NCI-H748 (cell line): Measurements from ENCODE around the gene ABLIM2.

Source experiments
- DNase-seq: peaks from one replicate; lab custom pipeline; 2025; ENCODE audit not compliant: unreplicated experiment; lab: John Stamatoyannopoulos, UW

The ABLIM2 gene

DNA sequence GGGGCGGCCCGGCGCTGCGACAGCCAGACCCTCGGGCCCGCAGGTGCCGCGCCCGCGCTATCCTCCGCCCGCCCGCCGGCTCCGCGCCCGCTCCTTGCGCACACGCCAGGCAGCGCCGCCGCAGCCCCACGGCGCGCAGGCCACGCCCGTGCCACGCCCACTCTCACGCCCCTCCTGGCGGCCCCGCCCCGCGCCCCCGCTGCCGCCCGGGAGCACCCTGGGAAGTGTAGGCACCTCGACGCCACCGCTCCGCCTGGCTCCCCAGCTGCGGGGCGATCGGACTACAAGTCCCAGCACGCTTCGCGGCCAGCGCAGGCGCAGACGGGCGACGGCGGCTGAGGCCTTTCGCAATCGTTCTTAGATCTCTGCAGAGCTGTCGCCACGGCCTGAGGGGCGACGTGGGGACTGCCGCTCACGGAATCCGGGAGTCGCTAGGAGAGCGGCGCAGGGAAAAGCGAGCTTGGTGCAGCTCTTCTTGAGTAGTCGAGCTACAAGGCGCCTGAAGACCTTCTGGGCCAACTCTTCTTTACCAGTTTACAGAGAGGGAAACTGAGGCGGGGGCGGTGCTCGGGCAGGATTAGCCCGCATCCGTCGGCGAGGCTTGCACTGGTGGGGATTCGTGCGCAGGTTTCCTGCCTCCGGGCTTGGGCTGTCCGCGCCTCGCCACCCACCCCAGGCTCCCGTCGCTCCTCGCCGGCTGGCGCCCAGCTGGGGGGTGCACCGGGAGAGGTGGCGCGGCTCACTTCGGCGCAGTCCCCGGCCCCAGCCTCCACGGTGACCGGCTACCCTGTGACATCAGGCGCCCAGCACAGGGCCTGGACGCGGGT is at the start of gene ABLIM2:
Gene ABLIM2, minus strand, starts transcription at position 104 of the 827 bp plus-strand sequence. CDS start 124 bp downstream, outside the sequence.
- peak; percentile 96 for DNase-seq

DNA sequence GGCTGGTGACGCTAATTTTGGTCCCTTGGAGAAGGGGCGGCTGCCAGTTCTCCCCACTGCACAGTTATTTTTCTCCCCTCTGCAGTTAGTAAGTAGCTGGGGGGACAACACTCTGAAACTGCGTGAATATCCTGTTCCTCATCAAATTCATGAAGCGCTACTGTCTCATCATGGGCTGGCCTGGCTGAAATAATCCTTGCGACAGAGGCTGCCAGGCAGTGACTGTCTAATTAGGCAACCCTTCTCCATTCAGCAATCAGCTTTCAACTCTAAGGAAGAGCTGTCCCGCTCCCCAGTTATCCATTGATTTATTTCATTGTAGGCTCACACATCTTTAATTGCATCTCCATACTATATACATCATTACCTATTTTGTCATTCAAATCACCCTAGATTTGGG is 48.7 kb upstream of the ABLIM2 start:
- no peak for DNase-seq

DNA sequence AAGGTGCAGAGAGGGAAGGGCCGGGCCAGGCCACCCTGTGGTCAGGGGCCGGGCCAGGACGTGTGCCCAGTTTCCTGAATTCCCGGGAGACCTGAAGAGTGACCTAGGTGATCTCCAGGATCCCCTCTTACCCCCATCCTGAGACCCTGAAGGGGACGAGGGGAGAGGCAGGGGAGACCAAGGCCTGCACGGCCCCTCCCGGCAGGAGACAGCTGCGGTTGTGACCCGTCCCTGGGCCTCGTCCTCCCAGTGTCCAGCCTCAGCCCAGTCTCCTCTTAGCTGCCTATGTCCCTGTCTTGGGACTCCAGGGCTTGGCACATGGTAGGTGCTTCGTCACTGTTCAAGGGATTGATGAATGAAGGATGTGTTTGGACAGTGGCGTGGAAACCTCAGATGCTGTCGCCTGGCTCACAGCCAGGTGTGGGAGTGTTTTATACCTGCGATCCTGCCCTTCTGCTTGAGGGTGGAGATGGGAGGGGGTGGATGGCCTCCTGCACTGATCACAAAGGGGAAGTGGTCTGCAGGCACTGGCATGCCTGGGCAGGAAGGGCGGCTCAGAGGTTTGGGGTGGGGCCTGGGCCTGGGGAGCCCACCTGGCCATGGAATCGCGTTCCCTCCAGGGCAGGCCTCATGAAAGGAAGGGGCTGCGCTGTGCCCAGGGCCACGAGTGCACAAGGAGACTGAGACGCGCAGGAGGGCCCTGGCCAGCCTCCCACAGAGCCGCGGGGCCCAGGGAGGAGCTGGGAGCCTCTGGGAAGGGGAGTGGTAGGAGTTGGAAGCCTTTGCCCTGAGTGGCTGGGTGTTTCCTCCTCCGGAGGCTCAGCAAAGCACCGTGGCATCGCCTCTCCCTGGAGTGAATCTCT is 47.4 kb upstream of the ABLIM2 start:
- DNase-seq = peak; percentile 92

DNA sequence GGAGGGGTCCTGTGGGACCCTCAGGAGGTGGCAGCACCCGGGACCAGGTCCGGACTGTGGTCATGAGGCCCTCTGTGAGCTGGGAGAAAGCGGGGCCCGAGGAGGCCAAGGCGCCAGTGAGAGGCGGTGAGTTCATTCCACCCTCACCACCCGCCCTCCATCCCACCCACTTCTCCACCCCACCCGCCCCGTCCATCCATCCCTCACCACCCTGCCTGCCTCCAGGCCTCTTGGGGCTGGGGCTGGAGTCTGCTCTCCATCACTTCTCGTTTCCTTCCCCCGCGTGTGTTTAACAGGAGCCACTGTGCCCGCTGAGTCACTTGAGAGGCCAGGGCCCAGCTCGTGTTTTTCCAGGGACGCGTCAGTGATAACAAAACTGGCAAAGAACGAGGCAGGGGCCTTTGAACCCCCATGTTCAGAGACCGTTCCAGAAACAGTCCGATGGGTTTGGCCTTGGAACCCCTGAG is 46.7 kb upstream of the ABLIM2 start:
- peak; percentile 9 for DNase-seq

DNA sequence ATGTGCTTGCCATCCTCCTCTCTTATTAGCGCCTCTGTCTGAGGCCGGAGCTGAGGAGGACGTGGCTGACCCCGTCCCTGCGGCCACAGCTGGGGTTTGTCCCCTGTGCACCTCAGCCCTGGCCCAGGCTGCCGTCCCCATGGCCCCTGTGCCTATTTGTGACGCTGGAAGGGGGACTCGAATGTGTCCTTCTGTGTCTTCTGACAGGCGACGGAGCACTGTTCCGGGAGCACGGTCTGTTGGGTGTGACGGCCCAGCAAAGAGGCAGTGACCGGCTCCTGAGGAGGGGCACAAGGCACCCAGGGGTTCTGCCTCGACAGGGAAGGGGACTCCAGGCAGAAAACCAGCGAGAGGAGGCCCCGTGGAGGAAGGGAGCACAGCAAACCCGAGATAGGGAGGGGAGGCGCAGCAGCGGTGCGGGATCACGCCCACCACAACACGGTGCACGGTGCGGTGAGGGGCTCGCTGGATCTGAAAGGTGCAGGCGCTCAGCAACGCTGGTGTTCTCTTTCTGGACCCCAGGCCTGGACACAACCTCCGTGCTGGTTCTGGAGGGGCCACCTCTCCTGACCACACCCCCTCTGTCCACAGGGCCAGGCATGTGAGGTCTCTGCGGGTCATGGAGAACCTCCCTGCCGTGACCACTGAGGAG is 46.1 kb upstream of the ABLIM2 start:
- no peak for DNase-seq

DNA sequence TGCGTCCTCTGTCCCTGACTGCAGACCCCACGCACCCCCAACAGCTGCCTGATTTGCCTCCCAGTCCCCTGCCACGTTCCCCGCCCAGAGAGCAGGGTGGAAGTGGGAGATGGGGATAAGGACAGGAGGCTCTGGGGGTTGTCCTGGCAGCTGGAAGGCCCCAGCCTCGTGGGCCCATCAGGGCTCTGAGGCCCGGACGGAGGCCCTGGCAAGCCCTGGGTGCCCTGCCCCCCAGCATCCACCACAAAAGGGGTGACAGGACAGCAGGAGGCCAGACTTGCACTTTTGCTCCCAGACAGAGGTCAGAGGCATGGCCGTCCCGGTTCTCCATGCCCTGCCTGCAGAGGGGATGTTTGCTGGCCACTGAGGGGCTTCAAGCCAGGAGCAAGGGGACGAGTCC is 45.2 kb upstream of the ABLIM2 start:
- no peak for DNase-seq

DNA sequence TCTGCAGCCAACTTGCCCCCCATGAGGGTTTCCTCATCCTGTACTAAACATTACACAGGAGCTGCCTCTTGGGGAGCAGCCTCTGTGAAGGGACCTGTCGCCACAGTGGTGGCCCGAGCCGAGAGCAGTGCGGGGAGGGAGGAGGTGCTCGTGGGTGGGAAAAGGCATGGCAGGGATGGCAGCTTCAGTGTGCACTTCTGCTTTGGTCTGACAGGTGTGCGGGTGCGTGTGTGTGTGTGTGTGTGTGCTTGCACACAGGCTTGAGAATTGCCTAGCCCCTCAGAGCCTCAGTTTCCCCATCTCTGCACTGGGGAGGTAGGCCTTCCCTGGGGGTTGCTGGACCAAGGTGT is 44.4 kb upstream of the ABLIM2 start:
- no peak for DNase-seq

DNA sequence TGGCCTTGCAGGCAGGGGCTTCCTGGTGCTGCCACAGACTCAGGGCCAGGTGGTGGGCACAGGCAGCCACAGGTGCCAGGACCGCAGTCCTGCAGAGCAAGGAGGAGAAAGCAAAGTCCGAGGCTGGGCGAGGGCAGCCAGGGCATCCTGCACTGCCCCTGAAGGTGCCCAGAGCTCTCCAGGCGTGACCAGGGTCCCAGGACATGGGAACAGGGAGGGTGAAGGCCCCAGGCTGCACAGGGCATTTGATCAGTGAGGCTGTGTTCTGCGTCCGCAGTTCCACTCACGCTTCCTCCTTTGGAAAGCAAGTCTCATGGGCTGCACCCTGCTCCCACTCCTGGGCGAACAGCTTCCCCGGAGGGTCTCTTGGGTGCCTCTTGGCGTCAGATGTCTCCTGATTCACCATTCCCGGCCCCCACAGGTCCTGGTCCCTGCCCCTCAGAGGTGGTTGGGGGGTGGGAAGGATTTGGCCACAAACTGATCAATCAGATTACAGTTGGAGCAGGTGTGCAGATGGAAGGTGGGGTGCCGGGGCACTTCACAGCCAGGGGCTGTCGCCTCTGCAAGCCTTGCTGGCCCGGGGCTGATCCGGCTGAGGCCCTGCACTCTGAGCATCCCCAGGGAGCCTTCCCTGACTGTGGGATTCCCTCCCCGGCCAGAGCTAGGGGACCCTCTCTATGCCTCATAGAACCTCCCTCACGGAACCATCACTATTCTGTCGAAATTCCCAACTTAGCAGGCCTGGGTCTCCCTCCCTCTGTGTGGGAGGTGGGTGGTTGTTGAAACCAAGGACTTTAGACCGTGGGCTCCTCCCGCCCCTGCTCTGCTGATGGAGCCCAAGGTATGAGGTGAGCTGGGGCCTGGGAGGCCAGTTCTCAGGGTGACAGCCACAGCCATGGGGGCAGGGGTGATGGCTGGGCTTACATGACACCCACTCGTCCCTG is 43.8 kb upstream of the ABLIM2 start:
- no peak for DNase-seq

DNA sequence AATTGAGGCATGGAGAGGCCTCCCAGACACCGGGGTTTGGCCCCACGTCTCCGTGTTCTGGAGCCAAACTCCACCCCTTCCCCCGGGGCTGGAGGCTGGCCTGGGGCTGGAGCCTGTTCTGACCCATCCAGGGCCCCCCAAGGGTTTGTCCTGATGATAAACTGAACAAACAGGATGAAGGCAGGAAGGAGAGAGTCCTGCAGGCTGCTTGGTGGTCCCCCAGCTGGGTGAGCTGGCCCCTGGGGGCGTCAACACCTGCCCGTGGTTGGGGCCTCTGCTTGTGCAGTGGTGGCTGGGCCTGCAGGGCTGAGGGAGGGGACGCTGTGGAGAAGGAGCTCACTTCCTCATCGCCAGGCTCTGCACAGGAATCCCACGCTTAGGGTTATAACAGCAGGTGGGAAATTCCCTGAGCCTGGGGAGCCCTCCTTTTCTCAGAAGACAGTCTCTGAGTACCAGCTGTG is 42.7 kb upstream of the ABLIM2 start:
- no peak for DNase-seq

DNA sequence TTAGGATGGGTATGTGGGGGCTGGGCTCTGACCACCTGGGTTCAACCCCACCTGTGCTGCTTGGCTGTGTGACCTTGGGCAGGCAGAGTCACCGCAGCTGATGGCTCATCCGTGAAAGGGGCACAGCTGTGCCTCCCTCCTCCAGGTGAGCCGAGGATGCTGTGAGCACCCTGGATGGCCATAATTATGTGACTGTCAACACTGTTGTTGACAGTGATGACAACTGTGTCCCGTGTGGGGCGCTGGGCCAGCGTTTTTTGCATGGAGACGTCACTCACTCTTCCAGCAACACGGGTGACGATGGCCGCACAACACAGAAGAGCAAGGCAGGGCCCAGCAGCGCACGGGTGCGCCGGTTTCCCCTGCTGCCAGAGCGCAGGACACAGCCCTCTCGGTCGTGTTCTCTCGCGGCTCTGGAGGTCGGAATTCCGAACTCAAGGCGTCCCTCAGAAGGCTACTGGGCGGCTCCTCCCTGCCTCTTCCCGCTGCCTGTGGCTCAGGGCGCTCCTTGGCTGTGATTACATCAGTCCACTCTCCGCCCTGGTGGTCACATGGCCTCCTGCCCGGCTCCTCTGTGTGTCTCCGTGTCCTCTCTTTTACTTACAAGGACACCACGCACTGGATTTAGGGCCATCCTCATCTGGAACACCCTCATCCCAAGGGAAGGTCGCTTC is 41.8 kb upstream of the ABLIM2 start:
- DNase-seq = no peak

DNA sequence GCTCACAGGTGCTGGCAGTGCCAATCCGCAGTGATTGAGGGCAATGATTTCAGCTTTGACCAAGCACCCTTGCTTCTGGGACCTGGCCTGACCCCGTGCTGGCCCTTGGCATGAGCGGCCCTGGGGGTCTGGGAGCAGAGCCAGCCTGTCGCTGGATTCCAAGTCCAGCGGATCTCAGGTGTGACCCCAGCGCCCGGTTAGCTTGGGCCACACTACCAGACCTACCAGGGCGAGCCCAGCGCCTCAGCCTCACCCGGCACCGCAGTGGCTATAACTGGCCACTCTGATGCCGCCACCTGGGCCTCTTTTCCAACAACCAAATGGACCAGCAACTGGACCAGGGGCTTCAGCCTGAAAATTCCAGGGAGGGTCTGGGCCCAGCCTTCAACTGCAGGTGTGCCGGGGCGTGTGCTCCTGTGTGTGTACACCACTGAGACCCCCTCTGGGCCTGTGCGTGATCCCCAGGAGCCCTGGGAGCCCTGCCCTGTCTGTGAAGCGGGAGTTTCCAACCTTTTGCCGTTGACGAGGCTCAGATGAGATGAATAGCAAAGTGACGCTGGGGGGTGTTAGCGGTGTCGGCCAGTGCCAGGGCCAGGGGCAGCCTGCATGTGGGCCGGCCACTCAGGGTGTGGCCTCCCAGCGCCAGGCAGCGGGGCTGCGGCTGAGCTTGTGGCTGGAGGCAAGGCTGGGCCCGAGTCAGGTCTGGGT is 41.1 kb upstream of the ABLIM2 start:
- DNase-seq = peak; percentile 47

DNA sequence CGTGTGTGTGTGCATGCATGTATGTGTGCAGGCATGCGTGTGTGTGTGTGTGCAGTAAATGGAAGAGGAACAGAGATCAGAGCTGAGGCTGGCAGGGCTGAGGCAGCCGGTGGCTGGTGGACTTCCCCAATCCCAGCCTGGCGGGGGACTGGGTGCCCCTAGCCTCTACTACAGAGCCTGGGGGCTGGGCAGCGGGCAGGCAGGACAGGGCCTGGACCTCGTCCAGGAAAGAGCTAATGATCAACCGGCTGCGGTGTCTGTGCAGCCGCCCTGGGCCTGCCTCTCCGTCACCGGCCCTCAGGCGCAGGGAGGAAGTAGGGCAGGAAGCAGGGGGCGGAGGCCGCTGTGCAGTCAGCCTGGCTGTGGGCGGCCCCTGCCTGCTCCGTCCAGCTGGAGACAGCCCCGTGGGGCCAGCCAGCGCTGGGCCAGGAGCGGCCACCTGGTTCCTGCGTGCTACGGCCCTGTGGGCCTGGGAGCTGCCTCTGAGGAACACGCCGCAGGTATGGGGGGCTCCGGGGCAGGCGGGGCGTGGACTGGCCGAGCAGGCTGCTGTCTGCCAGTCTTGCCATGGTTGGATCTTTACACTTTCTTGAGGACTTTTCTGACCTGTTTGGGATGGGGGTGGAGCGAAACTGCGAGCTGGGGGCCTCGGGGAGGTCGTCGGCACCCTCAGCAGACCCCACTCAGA is 40.4 kb upstream of the ABLIM2 start, which contains the start of gene SH3TC1:
Gene SH3TC1, plus strand, starts transcription at position 385 of the 688 bp plus-strand sequence. CDS start 5,905 bp downstream, outside the sequence.
- no peak for DNase-seq

DNA sequence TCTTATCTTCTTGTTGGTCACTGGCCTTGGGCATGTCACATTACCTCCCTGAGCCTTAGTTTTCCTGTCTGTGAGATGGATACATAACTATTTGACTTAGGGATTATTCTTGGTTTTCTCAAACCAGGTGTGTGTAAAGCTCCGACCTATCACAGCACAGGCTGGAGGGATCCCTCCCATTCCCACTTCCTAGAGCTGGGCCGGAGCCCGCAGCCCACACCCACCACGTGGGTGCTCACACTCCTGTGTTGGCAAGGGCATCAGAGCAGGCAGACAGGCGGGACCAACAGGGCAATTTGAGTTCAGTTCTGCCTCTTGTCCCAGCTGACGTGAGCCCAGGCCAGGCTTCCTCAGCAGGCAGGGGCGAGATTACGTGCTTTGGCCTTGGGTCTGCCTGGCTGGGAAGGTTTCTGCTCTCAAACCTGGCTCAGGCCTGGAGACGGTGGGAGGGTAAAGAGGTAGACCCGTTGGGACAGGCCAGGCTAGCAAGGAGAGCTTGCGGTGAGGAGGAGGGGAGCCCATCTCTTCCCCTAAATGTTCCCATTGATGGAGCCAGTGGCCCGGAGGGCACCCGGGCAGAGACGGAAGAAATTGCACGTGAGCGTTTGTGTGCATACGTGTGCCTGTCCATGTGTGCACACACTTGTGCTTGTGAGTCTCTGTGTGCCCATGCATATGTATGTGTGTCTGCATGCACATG is 39.7 kb upstream of the ABLIM2 start:
- DNase-seq = no peak

DNA sequence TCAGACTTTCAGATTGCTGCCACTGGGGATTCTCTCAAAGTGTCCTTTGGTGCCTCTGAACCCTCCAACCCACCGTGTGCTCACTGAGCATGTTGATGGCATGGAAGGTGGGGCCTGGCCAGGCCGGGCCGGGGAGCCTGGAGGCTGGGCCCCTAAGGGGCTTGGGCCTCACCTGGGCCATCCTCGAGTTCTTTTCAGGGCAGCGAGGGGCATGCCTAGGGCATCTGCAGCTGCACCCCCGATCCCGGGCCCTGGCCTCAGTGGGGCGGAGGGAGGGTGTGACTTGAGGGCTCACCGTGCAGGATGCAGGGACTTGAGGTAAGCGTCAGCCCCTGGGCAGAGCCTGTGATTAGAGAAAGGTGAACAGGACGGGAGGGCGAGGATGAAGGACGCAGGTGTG is 38.9 kb upstream of the ABLIM2 start:
- no peak for DNase-seq

DNA sequence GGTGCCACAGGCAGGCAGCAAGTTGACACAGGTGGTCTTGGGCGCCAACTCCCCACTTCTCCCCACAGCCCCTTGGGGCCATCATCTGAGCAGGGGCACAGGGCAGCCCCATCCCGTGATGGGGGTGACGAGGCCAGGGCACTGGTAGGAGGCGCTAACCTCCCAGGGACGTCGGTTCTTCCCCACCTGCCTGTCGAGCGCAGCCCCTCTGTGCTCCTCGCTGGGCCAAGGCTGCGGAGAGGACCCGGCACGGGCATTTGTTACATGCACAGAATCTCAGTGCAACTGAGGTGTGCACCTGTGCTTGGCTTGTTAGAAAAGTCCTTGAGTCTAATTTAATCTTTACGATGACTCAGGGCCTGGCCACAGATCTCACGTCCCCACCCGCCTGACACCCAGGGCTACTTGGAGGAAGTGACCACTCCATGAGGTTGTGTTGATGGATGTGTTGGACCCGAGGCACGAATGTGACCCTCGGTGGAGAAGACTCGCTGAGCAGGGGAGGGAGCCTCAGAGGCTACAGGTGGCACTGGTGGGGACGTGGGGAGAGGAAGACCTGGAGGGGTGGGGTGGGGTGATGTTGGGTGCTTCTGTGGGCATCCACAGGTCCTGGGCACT is 37.3 kb upstream of the ABLIM2 start:
- no peak for DNase-seq

DNA sequence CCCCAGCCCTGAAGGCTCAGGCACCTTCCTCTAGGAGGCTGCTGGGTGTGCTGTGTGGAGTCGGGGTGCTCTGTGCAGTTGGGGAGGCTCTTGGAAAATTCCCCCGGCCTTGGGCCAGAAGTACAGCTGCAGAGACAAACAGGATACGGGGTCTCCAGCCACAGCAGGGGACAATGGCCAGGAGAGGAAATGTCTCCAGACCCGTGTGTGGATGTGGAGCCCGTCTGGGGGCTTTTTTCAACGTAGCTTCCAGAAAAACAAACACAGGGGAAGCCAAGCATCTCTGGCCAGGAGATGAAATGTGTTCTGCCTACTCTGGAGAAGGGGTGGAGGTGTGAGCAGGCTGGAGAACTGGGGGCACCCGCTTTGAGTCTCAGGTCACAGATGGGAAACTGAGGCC is 36.8 kb upstream of the ABLIM2 start:
- DNase-seq = no peak
